ENCODE data around the gene HDAC11.

Gene HDAC11

GRCh38 chr3:13501521-13501920 is 21.4 kb downstream of the HDAC11 start:
- Histone ChIP-seq H3K27me3 (ENCODE audit: insufficient read depth, poor library complexity, severe bottlenecking) (no peaks in the 10 kb centered on the region), H3K27ac (replicated peaks) (no peak overlapping the region), H3K4me3 (replicated peaks; ENCODE audit: insufficient read depth, low read length) (no peak overlapping the region)
- no peak for TF ChIP-seq POLR2AphosphoS5 (IDR thresholded peaks at IDR 0.05; ENCODE audit: low read depth)
- no peak for DNase-seq (ENCODE audit: low read depth in 1 of 2, low spot score in 1 of 2)

- Histone ChIP-seq H3K27ac (replicated peaks) (no peak overlapping the region), H3K4me3 (replicated peaks; ENCODE audit: insufficient read depth, low read length) (no peak overlapping the region), H3K27me3 (ENCODE audit: insufficient read depth, poor library complexity, severe bottlenecking) (no peaks in the 10 kb centered on the region)
- TF ChIP-seq GABPA (IDR thresholded peaks at IDR 0.05; ENCODE audit: low read depth) (no peak), SPI1 (IDR thresholded peaks at IDR 0.05; ENCODE audit: borderline replicate concordance, low read depth) (no peak), CTCF (IDR thresholded peaks at IDR 0.05; ENCODE audit: insufficient read depth, low read length) (no peak), POLR2AphosphoS5 (IDR thresholded peaks at IDR 0.05; ENCODE audit: low read depth) (no peak), REST (IDR thresholded peaks at IDR 0.05; ENCODE audit: insufficient replicate concordance, low read depth) (no peak)
- DNase-seq (ENCODE audit: low read depth in 1 of 2, low spot score in 1 of 2), result no peak
Observed at GRCh38 chr3:13501958-13502790, 22.1 kb downstream of the HDAC11 start.

GRCh38 chr3:13502791-13503060 is 22.6 kb downstream of the HDAC11 start:
- Histone ChIP-seq H3K4me3 (replicated peaks; ENCODE audit: insufficient read depth, low read length) (no peak overlapping the region), H3K27ac (replicated peaks) (no peak overlapping the region), H3K27me3 (ENCODE audit: insufficient read depth, poor library complexity, severe bottlenecking) (no peaks in the 10 kb centered on the region)
- TF ChIP-seq SPI1 (IDR thresholded peaks at IDR 0.05; ENCODE audit: borderline replicate concordance, low read depth) (no peak), CTCF (IDR thresholded peaks at IDR 0.05; ENCODE audit: insufficient read depth, low read length) (no peak), POLR2AphosphoS5 (IDR thresholded peaks at IDR 0.05; ENCODE audit: low read depth) (no peak), REST (IDR thresholded peaks at IDR 0.05; ENCODE audit: insufficient replicate concordance, low read depth) (no peak), GABPA (IDR thresholded peaks at IDR 0.05; ENCODE audit: low read depth) (no peak)
- DNase-seq (ENCODE audit: low read depth in 1 of 2, low spot score in 1 of 2), result no peak

GRCh38 chr3:13504161-13504831 is 24.2 kb downstream of the HDAC11 start:
- Histone ChIP-seq H3K27ac (replicated peaks) (no peak overlapping the region), H3K4me3 (replicated peaks; ENCODE audit: insufficient read depth, low read length) (no peak overlapping the region), H3K27me3 (ENCODE audit: insufficient read depth, poor library complexity, severe bottlenecking) (no peaks in the 10 kb centered on the region)
- no peak for DNase-seq (ENCODE audit: low read depth in 1 of 2, low spot score in 1 of 2)
- TF ChIP-seq GABPA (IDR thresholded peaks at IDR 0.05; ENCODE audit: low read depth) (no peak), POLR2AphosphoS5 (IDR thresholded peaks at IDR 0.05; ENCODE audit: low read depth) (no peak), REST (IDR thresholded peaks at IDR 0.05; ENCODE audit: insufficient replicate concordance, low read depth) (no peak), SPI1 (IDR thresholded peaks at IDR 0.05; ENCODE audit: borderline replicate concordance, low read depth) (no peak), CTCF (IDR thresholded peaks at IDR 0.05; ENCODE audit: insufficient read depth, low read length) (no peak)

Data from HL-60 (cell line).